ENCODE measurements around the gene HMCES.

The HMCES gene

GRCh38 chr3:129324855-129325254 lies 46.2 kb downstream of the HMCES start:
- TF ChIP-seq, protein P1, sequence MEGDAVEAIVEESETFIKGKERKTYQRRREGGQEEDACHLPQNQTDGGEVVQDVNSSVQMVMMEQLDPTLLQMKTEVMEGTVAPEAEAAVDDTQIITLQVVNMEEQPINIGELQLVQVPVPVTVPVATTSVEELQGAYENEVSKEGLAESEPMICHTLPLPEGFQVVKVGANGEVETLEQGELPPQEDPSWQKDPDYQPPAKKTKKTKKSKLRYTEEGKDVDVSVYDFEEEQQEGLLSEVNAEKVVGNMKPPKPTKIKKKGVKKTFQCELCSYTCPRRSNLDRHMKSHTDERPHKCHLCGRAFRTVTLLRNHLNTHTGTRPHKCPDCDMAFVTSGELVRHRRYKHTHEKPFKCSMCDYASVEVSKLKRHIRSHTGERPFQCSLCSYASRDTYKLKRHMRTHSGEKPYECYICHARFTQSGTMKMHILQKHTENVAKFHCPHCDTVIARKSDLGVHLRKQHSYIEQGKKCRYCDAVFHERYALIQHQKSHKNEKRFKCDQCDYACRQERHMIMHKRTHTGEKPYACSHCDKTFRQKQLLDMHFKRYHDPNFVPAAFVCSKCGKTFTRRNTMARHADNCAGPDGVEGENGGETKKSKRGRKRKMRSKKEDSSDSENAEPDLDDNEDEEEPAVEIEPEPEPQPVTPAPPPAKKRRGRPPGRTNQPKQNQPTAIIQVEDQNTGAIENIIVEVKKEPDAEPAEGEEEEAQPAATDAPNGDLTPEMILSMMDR (conservative IDR thresholded peaks at IDR 0.05): no peak
- TF ChIP-seq ZFX (IDR thresholded peaks at IDR 0.05): no peak

DNA sequence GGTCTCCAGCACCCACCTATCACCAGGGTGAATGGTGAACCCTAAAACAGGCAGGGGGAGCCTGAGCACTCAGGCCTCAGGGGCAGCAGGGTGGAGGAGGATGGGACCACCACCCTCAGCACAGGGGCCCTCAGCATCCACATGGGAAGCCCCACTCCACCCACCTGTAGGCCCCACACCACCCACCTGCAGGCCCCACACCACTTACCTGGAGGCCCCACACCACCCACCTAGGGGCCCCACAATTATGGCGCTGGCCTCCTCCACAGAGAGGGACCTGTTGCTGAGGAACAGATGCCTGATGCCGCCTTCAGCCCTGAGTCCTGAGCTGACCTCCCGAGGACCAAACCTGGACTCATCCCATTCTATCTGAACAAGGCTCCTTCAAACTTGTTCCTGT lies 46.7 kb downstream of the HMCES start:
- no peak overlapping the region for H3K27ac ChIP-seq
- no peak for TF ChIP-seq ZFX (IDR thresholded peaks at IDR 0.05)
- TF ChIP-seq, protein P1 (conservative IDR thresholded peaks at IDR 0.05): no peak

More at GRCh38 chr3:129324855-129325254, 46.2 kb downstream of the HMCES start:
- no peak overlapping the region for H3K27ac ChIP-seq

DNA sequence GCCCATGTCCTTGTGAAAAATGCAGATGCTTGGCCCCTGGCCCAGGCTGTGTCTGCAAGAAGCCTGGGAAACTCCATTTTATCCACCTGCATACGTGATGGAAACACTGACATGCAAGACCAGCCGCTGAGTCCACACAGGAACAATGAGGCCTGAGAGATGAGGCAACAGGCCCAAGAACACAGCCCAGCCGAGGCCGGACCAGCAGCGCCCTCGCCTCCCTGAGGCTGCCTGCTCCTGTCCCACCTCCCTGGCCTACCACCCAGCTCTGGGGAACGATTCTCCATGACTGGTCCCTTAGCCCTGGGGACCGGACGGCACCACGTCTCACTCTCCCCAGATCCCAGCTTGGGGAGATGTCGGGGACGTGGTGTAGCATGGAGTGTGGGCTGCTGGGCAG lies 47.5 kb downstream of the HMCES start:
- TF ChIP-seq, protein P1 (conservative IDR thresholded peaks at IDR 0.05): no peak
- TF ChIP-seq ZFX (IDR thresholded peaks at IDR 0.05): no peak
- no peak overlapping the region for H3K27ac ChIP-seq

GRCh38 chr3:129326595-129326994 lies 47.9 kb downstream of the HMCES start:
- H3K27ac ChIP-seq: no peak overlapping the region
- no peak for TF ChIP-seq ZFX (IDR thresholded peaks at IDR 0.05)
- TF ChIP-seq, protein P1 (conservative IDR thresholded peaks at IDR 0.05): no peak

- no peak for TF ChIP-seq ZFX (IDR thresholded peaks at IDR 0.05)
- TF ChIP-seq, protein P1 (conservative IDR thresholded peaks at IDR 0.05): no peak
Observed at GRCh38 chr3:129327510-129327909, 48.8 kb downstream of the HMCES start.

GRCh38 chr3:129329858-129330257 lies 51.2 kb downstream of the HMCES start:
- TF ChIP-seq, protein P1 (conservative IDR thresholded peaks at IDR 0.05): no peak
- TF ChIP-seq ZFX (IDR thresholded peaks at IDR 0.05): no peak
- no peak overlapping the region for H3K27ac ChIP-seq

More at GRCh38 chr3:129327510-129327909, 48.8 kb downstream of the HMCES start:
- no peak overlapping the region for H3K27ac ChIP-seq

DNA sequence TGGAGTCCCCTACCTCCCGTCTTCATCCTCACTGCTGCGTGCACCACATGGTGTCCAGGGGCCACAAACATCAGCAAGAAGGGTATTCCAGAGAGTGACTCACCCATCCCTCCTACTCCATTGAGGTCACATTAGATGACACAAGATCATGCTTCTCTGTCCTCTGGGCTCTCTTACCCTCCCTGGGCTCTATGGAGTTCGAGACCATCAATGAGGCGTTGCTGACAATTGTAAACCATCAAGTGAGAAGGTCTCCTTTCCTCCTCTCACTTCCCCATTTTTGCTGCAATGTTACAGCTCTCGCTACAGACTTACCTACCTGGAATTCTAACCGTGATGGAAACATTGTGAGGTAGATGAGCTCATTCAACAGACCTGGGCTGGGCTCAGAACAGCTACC lies 51.7 kb downstream of the HMCES start:
- TF ChIP-seq, protein P1 (conservative IDR thresholded peaks at IDR 0.05): no peak
- TF ChIP-seq ZFX (IDR thresholded peaks at IDR 0.05): no peak

More for the DNA sequence above, 51.7 kb downstream of the HMCES start:
- H3K27ac ChIP-seq: no peak overlapping the region

All from C4-2B (cell line).